Measurements from ENCODE around the gene GOLPH3L. TPM values are rescaled to one million over a fixed set of nuclear protein-coding genes. Genes with fewer than 3 reads are reported as not detected.
A peak's percentile ranks its signal among the peaks of the same experiment; 100 is the strongest.

GOLPH3L gene
- total and polyA plus RNA-seq, 2 of the 13 experiments (the other 11 are each of a cell fraction or from before 2014, with no cell fraction given): 8.2 to 12.8 TPM

DNA sequence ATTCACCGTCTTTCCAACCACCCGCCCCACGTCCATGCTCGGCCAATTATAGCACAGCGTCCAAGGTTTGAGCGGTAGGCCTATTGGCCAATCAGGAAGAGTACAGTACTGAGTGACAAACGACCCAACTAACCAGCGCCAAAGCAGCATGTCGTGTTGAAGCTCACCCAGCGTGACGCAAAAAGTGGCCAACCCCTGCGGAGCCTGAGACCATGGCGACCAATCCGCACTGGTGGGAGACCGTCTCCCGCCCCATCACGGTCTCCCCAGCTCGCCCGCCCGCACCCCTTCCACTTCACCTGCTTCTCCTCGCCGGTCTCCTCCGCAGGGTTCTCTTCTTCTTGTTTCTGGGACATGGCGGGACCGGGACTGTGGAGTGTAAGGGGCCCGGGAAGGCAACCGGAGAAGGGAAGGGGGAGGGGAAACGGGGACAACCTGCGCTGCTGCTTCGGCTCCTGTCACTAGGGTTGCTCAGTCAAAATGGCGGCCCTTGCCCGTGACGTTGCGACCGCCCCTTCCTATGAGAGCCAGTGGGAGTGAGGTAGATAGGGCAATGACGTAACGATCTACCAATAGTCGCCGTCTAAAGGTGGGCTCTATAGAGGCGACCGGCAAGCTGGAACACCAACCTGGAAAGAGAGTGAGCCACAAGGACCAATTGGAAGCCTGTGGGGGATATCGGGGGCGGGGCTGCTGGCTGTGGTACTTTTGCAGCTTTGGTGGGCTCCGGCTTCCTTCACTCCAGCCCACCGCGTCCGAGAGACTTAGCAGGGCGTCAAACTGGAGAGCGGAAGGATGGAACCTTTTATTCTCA, 67.6 kb downstream of the GOLPH3L start, which contains the start of gene ENSA (continued):
- TF ChIP-seq, protein P1, sequence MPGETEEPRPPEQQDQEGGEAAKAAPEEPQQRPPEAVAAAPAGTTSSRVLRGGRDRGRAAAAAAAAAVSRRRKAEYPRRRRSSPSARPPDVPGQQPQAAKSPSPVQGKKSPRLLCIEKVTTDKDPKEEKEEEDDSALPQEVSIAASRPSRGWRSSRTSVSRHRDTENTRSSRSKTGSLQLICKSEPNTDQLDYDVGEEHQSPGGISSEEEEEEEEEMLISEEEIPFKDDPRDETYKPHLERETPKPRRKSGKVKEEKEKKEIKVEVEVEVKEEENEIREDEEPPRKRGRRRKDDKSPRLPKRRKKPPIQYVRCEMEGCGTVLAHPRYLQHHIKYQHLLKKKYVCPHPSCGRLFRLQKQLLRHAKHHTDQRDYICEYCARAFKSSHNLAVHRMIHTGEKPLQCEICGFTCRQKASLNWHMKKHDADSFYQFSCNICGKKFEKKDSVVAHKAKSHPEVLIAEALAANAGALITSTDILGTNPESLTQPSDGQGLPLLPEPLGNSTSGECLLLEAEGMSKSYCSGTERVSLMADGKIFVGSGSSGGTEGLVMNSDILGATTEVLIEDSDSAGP (CRISPR knock-in tag; IDR thresholded peaks at IDR 0.05; ENCODE audit: borderline replicate concordance): peak; percentile 54; the same call in 1 of the 2 replicates
- no peak for TF ChIP-seq NPAS2 (CRISPR knock-in tag; IDR thresholded peaks at IDR 0.05; ENCODE audit: borderline replicate concordance)
- no peak; the same call in 1 of the 2 replicates for TF ChIP-seq ZBTB7A (CRISPR knock-in tag; IDR thresholded peaks at IDR 0.05)
- TF ChIP-seq, protein P2, sequence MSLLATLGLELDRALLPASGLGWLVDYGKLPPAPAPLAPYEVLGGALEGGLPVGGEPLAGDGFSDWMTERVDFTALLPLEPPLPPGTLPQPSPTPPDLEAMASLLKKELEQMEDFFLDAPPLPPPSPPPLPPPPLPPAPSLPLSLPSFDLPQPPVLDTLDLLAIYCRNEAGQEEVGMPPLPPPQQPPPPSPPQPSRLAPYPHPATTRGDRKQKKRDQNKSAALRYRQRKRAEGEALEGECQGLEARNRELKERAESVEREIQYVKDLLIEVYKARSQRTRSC (CRISPR knock-in tag; IDR thresholded peaks at IDR 0.05; ENCODE audit: low read depth): no peak
- TF ChIP-seq, protein P3, sequence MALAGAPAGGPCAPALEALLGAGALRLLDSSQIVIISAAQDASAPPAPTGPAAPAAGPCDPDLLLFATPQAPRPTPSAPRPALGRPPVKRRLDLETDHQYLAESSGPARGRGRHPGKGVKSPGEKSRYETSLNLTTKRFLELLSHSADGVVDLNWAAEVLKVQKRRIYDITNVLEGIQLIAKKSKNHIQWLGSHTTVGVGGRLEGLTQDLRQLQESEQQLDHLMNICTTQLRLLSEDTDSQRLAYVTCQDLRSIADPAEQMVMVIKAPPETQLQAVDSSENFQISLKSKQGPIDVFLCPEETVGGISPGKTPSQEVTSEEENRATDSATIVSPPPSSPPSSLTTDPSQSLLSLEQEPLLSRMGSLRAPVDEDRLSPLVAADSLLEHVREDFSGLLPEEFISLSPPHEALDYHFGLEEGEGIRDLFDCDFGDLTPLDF (CRISPR knock-in tag; IDR thresholded peaks at IDR 0.05): no peak
- TF ChIP-seq RFX5 (IDR thresholded peaks at IDR 0.05; ENCODE audit: low read depth, low read length): peak; percentile 74
- no peak for TF ChIP-seq TBL1XR1 (IDR thresholded peaks at IDR 0.05; ENCODE audit: borderline replicate concordance, low read length, partially characterized antibody)
- peak; percentile 79; the same call in 1 of the 2 replicates for TF ChIP-seq DMAP1 (CRISPR knock-in tag; IDR thresholded peaks at IDR 0.05)
- TF ChIP-seq ZNF138 (CRISPR knock-in tag; IDR thresholded peaks at IDR 0.05; ENCODE audit: low read depth): no peak
- no peak for TF ChIP-seq ETV5 (CRISPR knock-in tag; IDR thresholded peaks at IDR 0.05; ENCODE audit: borderline replicate concordance)
- TF ChIP-seq, protein P4, sequence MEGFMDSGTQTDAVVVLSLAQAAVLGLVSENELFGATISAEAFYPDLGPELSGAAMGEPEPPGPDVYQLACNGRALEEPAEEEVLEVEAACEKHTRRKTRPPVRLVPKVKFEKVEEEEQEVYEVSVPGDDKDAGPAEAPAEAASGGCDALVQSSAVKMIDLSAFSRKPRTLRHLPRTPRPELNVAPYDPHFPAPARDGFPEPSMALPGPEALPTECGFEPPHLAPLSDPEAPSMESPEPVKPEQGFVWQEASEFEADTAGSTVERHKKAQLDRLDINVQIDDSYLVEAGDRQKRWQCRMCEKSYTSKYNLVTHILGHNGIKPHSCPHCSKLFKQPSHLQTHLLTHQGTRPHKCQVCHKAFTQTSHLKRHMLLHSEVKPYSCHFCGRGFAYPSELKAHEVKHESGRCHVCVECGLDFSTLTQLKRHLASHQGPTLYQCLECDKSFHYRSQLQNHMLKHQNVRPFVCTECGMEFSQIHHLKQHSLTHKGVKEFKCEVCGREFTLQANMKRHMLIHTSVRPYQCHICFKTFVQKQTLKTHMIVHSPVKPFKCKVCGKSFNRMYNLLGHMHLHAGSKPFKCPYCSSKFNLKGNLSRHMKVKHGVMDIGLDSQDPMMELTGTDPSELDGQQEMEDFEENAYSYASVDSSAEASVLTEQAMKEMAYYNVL (CRISPR knock-in tag; IDR thresholded peaks at IDR 0.05; ENCODE audit: borderline replicate concordance): no peak; the same call in 1 of the 2 replicates
- TF ChIP-seq ATF7 (IDR thresholded peaks at IDR 0.05): peak; percentile 99
- peak; percentile 99 for TF ChIP-seq ATF7 (CRISPR knock-in tag; IDR thresholded peaks at IDR 0.05)
- TF ChIP-seq, protein P5, sequence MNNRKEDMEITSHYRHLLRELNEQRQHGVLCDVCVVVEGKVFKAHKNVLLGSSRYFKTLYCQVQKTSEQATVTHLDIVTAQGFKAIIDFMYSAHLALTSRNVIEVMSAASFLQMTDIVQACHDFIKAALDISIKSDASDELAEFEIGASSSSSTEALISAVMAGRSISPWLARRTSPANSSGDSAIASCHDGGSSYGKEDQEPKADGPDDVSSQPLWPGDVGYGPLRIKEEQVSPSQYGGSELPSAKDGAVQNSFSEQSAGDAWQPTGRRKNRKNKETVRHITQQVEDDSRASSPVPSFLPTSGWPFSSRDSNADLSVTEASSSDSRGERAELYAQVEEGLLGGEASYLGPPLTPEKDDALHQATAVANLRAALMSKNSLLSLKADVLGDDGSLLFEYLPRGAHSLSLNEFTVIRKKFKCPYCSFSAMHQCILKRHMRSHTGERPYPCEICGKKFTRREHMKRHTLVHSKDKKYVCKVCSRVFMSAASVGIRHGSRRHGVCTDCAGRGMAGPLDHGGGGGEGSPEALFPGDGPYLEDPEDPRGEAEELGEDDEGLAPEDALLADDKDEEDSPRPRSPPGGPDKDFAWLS (CRISPR knock-in tag; IDR thresholded peaks at IDR 0.05; ENCODE audit: borderline replicate concordance): no peak
- no peak; the same call in 1 of the 2 replicates for TF ChIP-seq ELF1 (CRISPR knock-in tag; IDR thresholded peaks at IDR 0.05)
- TF ChIP-seq ZNF143 (CRISPR knock-in tag; IDR thresholded peaks at IDR 0.05): no peak
- TF ChIP-seq, protein P6, sequence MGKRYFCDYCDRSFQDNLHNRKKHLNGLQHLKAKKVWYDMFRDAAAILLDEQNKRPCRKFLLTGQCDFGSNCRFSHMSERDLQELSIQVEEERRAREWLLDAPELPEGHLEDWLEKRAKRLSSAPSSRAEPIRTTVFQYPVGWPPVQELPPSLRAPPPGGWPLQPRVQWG (CRISPR knock-in tag; IDR thresholded peaks at IDR 0.05; ENCODE audit: borderline replicate concordance, low read depth): no peak
- TF ChIP-seq, protein P7, sequence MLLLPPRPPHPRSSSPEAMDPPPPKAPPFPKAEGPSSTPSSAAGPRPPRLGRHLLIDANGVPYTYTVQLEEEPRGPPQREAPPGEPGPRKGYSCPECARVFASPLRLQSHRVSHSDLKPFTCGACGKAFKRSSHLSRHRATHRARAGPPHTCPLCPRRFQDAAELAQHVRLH (CRISPR knock-in tag; IDR thresholded peaks at IDR 0.05; ENCODE audit: borderline replicate concordance, low read depth): 0 out of 2 replicates have a peak, but pooled peaks have one; percentile 54
- TF ChIP-seq FOXJ3 (CRISPR knock-in tag; IDR thresholded peaks at IDR 0.05; ENCODE audit: borderline replicate concordance): no peak
- TF ChIP-seq BHLHE40 (IDR thresholded peaks at IDR 0.05; ENCODE audit: low read length): peak; percentile 29; the same call in 1 of the 2 replicates
- no peak for TF ChIP-seq SMARCC2 (IDR thresholded peaks at IDR 0.05)
